Right lobe of liver (tissue), 4 donors: ENCODE measurements around the gene MB21D2.

Experiments used
- POLR2A ChIP-seq: fragments of 450-650 bp; IDR thresholded peaks from one replicate; pipeline ENCODE4 v1.6.1; 2017; ENCODE audit warnings: antibody characterized with exemption, mild to moderate bottlenecking
- TF ChIP-seq, protein P1 (sequence below), 4 donors: fragments of 200-600 bp in 3 of 4; fragments of 450-650 bp in 1 of 4; IDR thresholded peaks; one replicate each; pipeline versions ENCODE4 v1.5.1 to v1.8.0; 2016 to 2022; ENCODE audit warnings: antibody characterized with exemption in 4 of 4, mild to moderate bottlenecking in 2 of 4
- donor health status: DM: no; HTN: no; CAD: no.
- donor health status: DM: no; HTN: no; CAD: no.
- donor health status: DM: no; HTN: yes; CAD: no.

DNA sequence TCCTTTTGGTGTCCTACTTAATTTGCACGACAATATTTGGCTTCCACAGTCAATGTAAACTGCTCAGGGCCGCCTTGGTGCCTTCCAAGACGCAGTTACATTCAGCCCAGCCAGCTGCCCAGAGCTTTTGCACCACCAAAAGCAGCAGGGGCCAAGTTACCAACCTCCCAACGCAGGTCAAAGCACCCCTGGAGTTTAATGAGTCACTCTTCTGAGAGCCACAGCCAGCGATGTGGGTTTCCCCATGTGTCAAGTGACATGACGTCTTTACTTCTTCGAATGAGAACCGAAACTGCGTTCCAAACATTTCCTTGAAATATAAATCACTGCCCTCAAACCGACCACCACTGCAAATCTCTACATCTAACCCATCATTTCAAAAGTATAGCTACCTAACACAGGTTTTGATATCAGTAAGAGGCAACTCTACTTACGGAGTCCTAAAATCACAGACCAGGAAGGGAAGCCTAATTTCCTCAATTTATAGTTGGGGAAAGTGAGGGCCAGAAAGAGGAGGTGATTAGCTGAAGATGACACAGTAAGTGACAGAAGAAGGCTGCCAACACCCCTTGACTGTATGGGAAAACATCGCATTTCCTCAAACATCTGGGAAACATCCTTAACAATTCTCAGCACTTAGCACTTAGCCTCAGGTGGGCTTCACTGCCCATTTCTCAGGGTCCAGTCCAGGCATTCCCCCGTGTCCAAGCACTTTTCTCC is 24.5 kb downstream of the MB21D2 start:
- TF ChIP-seq, protein P1, sequence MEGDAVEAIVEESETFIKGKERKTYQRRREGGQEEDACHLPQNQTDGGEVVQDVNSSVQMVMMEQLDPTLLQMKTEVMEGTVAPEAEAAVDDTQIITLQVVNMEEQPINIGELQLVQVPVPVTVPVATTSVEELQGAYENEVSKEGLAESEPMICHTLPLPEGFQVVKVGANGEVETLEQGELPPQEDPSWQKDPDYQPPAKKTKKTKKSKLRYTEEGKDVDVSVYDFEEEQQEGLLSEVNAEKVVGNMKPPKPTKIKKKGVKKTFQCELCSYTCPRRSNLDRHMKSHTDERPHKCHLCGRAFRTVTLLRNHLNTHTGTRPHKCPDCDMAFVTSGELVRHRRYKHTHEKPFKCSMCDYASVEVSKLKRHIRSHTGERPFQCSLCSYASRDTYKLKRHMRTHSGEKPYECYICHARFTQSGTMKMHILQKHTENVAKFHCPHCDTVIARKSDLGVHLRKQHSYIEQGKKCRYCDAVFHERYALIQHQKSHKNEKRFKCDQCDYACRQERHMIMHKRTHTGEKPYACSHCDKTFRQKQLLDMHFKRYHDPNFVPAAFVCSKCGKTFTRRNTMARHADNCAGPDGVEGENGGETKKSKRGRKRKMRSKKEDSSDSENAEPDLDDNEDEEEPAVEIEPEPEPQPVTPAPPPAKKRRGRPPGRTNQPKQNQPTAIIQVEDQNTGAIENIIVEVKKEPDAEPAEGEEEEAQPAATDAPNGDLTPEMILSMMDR (IDR thresholded peaks at IDR 0.05): no peak
- TF ChIP-seq POLR2A: no peak
